Thyroid gland (tissue), 4 donors: ENCODE results near the gene CNGA3. TPM values are rescaled to one million over a fixed set of nuclear protein-coding genes. Genes with fewer than 3 reads are reported as not detected.
"Not testable (repeated sequence)": the region's sequence is repeated elsewhere in the genome, so short reads cannot be mapped to it uniquely, and the experiment has no call there.

Source experiments
- DNase-seq, 2 donors: peaks; one replicate each; pipeline ENCODE4 v3.0.0-alpha.2; 2019
- H3K27ac ChIP-seq, 3 donors: fragments of 200-600 bp; sonication (generic); 1 replicate in 2 of 3; 2 replicates in 1 of 3; pipeline ENCODE4 v1.5.1; 2016 to 2019; ENCODE audit warnings: mild to moderate bottlenecking in 1 of 3, moderate library complexity in 1 of 3
- H3K27me3 ChIP-seq: fragments of 200-600 bp; sonication (generic); one replicate; pipeline ENCODE4 v1.5.1; 2019
- H3K36me3 ChIP-seq, 2 donors: fragments of 200-600 bp; sonication (generic); one replicate each; pipeline ENCODE4 v1.5.1; 2016 to 2019
- H3K4me1 ChIP-seq, 2 donors: fragments of 200-600 bp; sonication (generic); one replicate each; pipeline ENCODE4 v1.5.1; 2017 to 2019
- H3K4me3 ChIP-seq, 3 donors: fragments of 200-600 bp; sonication (generic); replicated peaks in 1 of 3; 1 replicate in 2 of 3; 2 replicates in 1 of 3; pipeline ENCODE4 v1.5.1; 2016; ENCODE audit warnings: mild to moderate bottlenecking in 1 of 3
- H3K9me3 ChIP-seq: fragments of 200-600 bp; sonication (generic); one replicate; pipeline ENCODE4 v1.5.1; 2017
- POLR2A ChIP-seq, 2 donors: fragments of 450-650 bp; IDR thresholded peaks; one replicate each; pipeline ENCODE4 v1.6.1; 2017; ENCODE audit warnings: antibody characterized with exemption in 2 of 2, mild to moderate bottlenecking in 2 of 2, moderate library complexity in 1 of 2
- WGBS, 2 donors: methylation state at CpG; one replicate each; pipeline ENCODE4 v1.1.5; 2017; 5-methylcytosine and 5-hydroxymethylcytosine counted together
- intact Hi-C: fragments of 100-400 bp; cut with DNase I; formaldehyde crosslinking; loops from one replicate; pipeline ENCODE4 v1.15.1; 2023
- total RNA-seq, 4 donors: library from RNA; depleted of rRNA; stranded (reverse); fragments of >200 nt; gene quantifications; one replicate each; pipeline ENCODE4 v1.2.3, GENCODE V29; 2016
- TF ChIP-seq, protein P1 (sequence below), 6 experiments: fragments of 200-600 bp in 3 of 6; fragments of 450-650 bp in 3 of 6; sonication (generic) in 3 of 6; IDR thresholded peaks; one replicate each; pipeline ENCODE4 v1.5.1; 2016 to 2019; ENCODE audit warnings: antibody characterized with exemption in 6 of 6, mild to moderate bottlenecking in 2 of 6, inconsistent platforms in 1 of 6, moderate library complexity in 1 of 6

Gene CNGA3
- total RNA-seq, 4 donors from 2014 or later = 0.54 TPM; not detected in 3

DNA sequence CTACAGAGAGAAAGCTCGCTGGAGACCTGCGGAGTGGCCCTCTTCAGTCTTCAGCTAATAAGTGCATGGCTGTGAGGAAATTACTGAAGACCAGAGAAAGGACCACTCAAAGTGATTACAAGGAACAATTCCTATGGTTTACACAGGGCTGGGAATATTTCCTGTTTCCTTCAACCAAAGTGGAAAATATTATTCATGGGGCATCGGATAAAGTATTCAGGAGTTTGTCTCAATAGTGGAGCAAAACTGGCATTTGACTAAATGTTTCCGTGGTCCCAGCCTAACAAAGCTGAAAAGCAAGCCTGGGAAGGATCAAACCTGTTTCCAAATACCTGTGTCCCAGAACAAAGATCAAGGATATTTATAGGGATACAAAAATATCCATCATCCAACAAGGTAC is 32.0 kb upstream of the CNGA3 start:
- Histone ChIP-seq H3K36me3 (no peaks in the 10 kb centered on the region), H3K4me3 (no peak overlapping the region), H3K27ac (no peak overlapping the region), H3K27me3 (no peaks in the 10 kb centered on the region), H3K4me1 (no peaks in the 10 kb centered on the region), H3K9me3 (no peaks in the 10 kb centered on the region)
- WGBS, 2 donors = 71 to 77% methylated on average over 4 of the region's 4 CpGs
- no peak for DNase-seq
- intact Hi-C loops = no loop called here
- TF ChIP-seq, protein P1, sequence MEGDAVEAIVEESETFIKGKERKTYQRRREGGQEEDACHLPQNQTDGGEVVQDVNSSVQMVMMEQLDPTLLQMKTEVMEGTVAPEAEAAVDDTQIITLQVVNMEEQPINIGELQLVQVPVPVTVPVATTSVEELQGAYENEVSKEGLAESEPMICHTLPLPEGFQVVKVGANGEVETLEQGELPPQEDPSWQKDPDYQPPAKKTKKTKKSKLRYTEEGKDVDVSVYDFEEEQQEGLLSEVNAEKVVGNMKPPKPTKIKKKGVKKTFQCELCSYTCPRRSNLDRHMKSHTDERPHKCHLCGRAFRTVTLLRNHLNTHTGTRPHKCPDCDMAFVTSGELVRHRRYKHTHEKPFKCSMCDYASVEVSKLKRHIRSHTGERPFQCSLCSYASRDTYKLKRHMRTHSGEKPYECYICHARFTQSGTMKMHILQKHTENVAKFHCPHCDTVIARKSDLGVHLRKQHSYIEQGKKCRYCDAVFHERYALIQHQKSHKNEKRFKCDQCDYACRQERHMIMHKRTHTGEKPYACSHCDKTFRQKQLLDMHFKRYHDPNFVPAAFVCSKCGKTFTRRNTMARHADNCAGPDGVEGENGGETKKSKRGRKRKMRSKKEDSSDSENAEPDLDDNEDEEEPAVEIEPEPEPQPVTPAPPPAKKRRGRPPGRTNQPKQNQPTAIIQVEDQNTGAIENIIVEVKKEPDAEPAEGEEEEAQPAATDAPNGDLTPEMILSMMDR (IDR thresholded peaks at IDR 0.05) = no peak
- no peak for TF ChIP-seq POLR2A (IDR thresholded peaks at IDR 0.05)

DNA sequence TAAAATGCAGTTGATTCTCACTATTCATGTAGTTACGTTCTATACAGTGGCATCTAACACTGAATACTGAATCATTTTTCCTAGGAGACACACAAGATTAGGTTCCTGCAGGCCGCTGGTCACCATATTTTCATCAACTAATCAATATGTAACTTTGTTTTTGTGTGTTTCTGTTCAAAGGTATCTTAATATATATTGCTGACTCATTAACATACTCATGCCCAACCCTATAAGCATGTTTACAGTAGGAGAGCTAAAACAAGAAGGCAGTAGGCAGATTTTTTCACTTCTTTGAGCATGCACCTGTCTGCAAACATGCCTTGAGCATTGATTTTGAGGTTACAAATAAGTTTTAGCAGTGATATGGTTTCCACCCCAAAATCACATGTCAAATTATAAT is 30.3 kb upstream of the CNGA3 start:
- intact Hi-C loops = no loop called here
- no peak overlapping the region for H3K4me3 ChIP-seq
- no peaks in the 10 kb centered on the region for H3K27me3 ChIP-seq
- no peaks in the 10 kb centered on the region for H3K9me3 ChIP-seq
- no peak for TF ChIP-seq POLR2A (IDR thresholded peaks at IDR 0.05)
- TF ChIP-seq, protein P1 (IDR thresholded peaks at IDR 0.05) = no peak
- H3K4me1 ChIP-seq = no peaks in the 10 kb centered on the region
- DNase-seq = no peak
- no peak overlapping the region for H3K27ac ChIP-seq
- 90 to 92% methylated on average over 2 of the region's 2 CpGs for WGBS, 2 donors
- no peaks in the 10 kb centered on the region for H3K36me3 ChIP-seq

DNA sequence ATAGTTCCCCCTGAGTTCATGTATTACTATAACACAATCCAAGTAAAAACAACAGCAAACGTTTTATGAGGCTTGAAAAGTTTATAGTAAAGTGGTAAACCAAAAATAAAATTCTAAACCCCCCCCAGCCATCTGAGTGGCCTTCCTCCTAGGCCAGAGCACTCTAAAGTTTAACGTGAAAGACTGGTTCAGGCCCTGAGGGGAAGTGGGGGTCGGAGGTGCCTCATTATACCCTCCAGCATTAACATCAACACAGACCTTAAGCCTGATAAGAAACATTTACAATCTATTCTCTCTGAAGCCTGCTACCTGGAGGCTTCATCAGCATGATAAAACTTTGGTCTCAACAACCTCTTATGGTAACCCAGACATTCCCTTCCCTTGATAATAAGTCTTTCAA is 29.0 kb upstream of the CNGA3 start:
- Histone ChIP-seq H3K4me1 (no peaks in the 10 kb centered on the region), H3K36me3 (no peaks in the 10 kb centered on the region), H3K27ac (no peak overlapping the region), H3K9me3 (no peaks in the 10 kb centered on the region), H3K27me3 (no peaks in the 10 kb centered on the region), H3K4me3 (no peak overlapping the region)
- TF ChIP-seq POLR2A (IDR thresholded peaks at IDR 0.05) = no peak
- TF ChIP-seq, protein P1 (IDR thresholded peaks at IDR 0.05) = no peak
- WGBS, 2 donors = 37 to 41% methylated on average over 3 of the region's 3 CpGs
- intact Hi-C loops = no loop called here
- DNase-seq = no peak

DNA sequence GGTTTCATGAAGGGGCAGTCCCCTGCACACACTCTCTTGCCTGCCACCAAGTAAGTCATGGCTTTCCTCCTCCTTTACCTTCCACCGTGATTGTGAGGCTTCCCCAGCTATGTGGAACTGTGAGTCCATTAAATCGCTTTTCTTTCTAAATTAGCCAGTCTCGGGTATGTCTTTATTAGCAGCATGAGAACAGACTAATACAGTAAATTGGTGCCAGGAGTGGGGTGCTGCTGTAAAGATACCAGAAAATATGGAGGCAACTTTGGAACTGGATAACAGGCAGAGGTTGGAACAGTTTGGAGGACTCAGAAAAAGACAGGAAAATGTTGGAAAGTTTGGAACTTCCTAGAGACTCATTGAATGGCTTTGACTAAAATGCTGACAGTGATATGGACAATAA is 26.1 kb upstream of the CNGA3 start:
- H3K27me3 ChIP-seq, H3K4me3 ChIP-seq, DNase-seq, H3K4me1 ChIP-seq, intact Hi-C loops, H3K27ac ChIP-seq, H3K9me3 ChIP-seq, H3K36me3 ChIP-seq: not testable (repeated sequence)
- WGBS, 2 donors = 91 to 93% methylated on average over 3 of the region's 3 CpGs

DNA sequence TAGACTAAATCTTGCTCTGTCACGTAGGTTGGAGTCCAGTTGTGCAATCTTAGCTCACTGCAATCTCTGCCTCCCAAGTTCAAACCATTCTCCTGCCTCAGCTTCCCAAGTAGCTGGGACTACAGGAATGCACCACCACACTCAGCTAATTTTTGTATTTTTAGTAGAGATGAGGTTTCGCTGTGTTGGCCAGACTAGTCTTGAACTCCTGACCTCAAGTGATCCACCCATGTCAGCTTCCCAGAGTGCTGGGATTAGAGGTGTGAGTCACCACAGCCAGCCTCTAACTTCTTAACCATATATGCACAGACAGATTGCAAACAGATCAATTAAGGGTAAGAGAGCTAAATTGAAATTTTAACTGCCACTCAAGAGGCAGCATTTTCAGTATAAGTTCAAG is 22.1 kb upstream of the CNGA3 start:
- 85 to 86% methylated on average over 2 of the region's 2 CpGs for WGBS, 2 donors
- TF ChIP-seq, protein P1 (IDR thresholded peaks at IDR 0.05) = no peak
- no peak for TF ChIP-seq POLR2A (IDR thresholded peaks at IDR 0.05)
- no peaks in the 10 kb centered on the region for H3K9me3 ChIP-seq
- H3K4me3 ChIP-seq = no peak overlapping the region
- H3K36me3 ChIP-seq = no peaks in the 10 kb centered on the region
- no peak for DNase-seq
- H3K27me3 ChIP-seq = no peaks in the 10 kb centered on the region
- no peak overlapping the region for H3K27ac ChIP-seq
- intact Hi-C loops = no loop called here
- H3K4me1 ChIP-seq = no peaks in the 10 kb centered on the region

DNA sequence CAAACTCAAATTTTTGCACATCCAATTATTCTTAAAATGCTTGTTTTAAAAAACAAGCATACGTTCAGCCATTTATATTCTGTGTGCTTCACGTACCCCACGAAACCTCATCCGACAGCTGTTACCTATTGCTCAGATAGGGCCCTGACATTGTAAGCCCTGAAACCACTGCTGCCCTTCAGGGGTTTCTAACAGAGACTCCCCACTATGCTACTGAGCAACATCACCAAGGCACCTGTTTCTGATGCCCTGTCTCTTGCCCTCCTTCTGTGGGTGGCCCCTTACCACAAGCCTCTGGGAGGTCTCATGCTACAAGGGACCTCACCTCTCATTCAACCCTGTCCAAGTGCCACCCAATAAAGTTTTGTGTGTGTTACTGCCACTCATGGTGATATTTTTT is 18.5 kb upstream of the CNGA3 start:
- TF ChIP-seq, protein P1 (IDR thresholded peaks at IDR 0.05) = no peak
- no peak for TF ChIP-seq POLR2A (IDR thresholded peaks at IDR 0.05)
- Histone ChIP-seq H3K4me3 (no peak overlapping the region), H3K27ac (no peak overlapping the region), H3K4me1 (no peaks in the 10 kb centered on the region), H3K27me3 (no peaks in the 10 kb centered on the region), H3K9me3 (no peaks in the 10 kb centered on the region), H3K36me3 (no peaks in the 10 kb centered on the region)
- intact Hi-C loops = no loop called here
- DNase-seq = no peak
- WGBS, 2 donors = 95 to 96% methylated on average over 4 of the region's 4 CpGs
